K562 (cell line): ENCODE measurements around the gene IGF1R. TPM values are rescaled to one million over a fixed set of nuclear protein-coding genes. Genes with fewer than 3 reads are reported as not detected.

ENCODE experiments used
- EP400 ChIP-seq: fragments of 450-650 bp; IDR thresholded peaks from 2 replicates; pipeline ENCODE4 v1.6.1; 2017; ENCODE audit warnings: antibody characterized with exemption, mild to moderate bottlenecking, moderate library complexity
- EZH2 ChIP-seq: IDR thresholded peaks from 2 replicates; pipeline ENCODE4 v1.6.1; 2012; ENCODE audit warnings: low read depth, mild to moderate bottlenecking, inconsistent platforms, low read length, borderline replicate concordance
- FOXP1 ChIP-seq: sonication (generic); formaldehyde crosslinking; IDR thresholded peaks from 2 replicates; pipeline ENCODE4 v1.8.0; 2022; ENCODE audit warnings: mild to moderate bottlenecking, missing genetic modification reagents
- HNRNPUL1 ChIP-seq: fragments of 200-400 bp; formaldehyde crosslinking; IDR thresholded peaks from 2 replicates; pipeline ENCODE4 v1.6.1; 2017; ENCODE audit warnings: low read length
- NEUROD1 ChIP-seq: fragments of 150-350 bp; IDR thresholded peaks from 2 replicates; pipeline ENCODE4 v1.6.1; 2014; ENCODE audit warnings: borderline replicate concordance, low read length, low read depth; ENCODE audit not compliant: partially characterized antibody
- NFE2 ChIP-seq: IDR thresholded peaks from 2 replicates; pipeline ENCODE4 v1.6.1; 2014; ENCODE audit warnings: antibody characterized with exemption, low read depth
- NR2C2 ChIP-seq, 2 experiments: fragments of 200-800 bp in 1 of 2; sonication (Bioruptor generic) in 1 of 2; sonication (generic) in 1 of 2; formaldehyde crosslinking in 1 of 2; IDR thresholded peaks; 2 replicates each; pipeline versions ENCODE4 v1.6.1 to v1.8.0; 2016 to 2022; ENCODE audit warnings: mild to moderate bottlenecking in 1 of 2, missing compliant biosample characterization in 1 of 2, missing genetic modification characterization in 1 of 2, missing genetic modification reagents in 1 of 2
- POLR2B ChIP-seq: fragments of 450-650 bp; IDR thresholded peaks from 2 replicates; pipeline ENCODE4 v1.6.1; 2018; ENCODE audit warnings: low read depth; ENCODE audit not compliant: partially characterized antibody
- POU5F1 ChIP-seq: fragments of 150-350 bp; IDR thresholded peaks from 2 replicates; pipeline ENCODE4 v1.6.1; 2014; ENCODE audit warnings: borderline replicate concordance, low read length, low read depth, mild to moderate bottlenecking; ENCODE audit not compliant: partially characterized antibody
- SAFB ChIP-seq: fragments of 200-400 bp; formaldehyde crosslinking; IDR thresholded peaks from 2 replicates; pipeline ENCODE4 v1.6.1; 2017; ENCODE audit warnings: low read depth, low read length, borderline replicate concordance
- SMARCB1 ChIP-seq: IDR thresholded peaks from 2 replicates; pipeline ENCODE4 v1.6.1; 2011; ENCODE audit warnings: improper control_type of control experiment, low read depth; ENCODE audit not compliant: insufficient read length
- STAT5A ChIP-seq: IDR thresholded peaks from 2 replicates; pipeline ENCODE4 v1.6.1; 2012; ENCODE audit warnings: low read length, inconsistent platforms, borderline replicate concordance
- TCF7L2 ChIP-seq: fragments of 150-350 bp; IDR thresholded peaks from 2 replicates; pipeline ENCODE4 v1.6.1; 2016; ENCODE audit warnings: low read depth, mild to moderate bottlenecking, low read length, moderate library complexity
- TEAD1 ChIP-seq, 2 experiments: fragments of 450-650 bp in 1 of 2; sonication (generic) in 1 of 2; formaldehyde crosslinking; IDR thresholded peaks; 2 replicates each; pipeline versions ENCODE4 v1.4.0 to v1.8.0; 2020 to 2022; ENCODE audit warnings: mild to moderate bottlenecking in 2 of 2, missing genetic modification reagents in 1 of 2
- TFAM ChIP-seq: fragments of 250-450 bp; sonication (Bioruptor Pico); conservative IDR thresholded peaks from 2 replicates; pipeline ENCODE4 v1.5.0; 2021; ENCODE audit warnings: mild to moderate bottlenecking, moderate library complexity
- ZNF347 ChIP-seq: fragments of 450-650 bp; formaldehyde crosslinking; IDR thresholded peaks from 2 replicates; pipeline ENCODE4 v1.4.0; 2020; ENCODE audit warnings: low read depth, mild to moderate bottlenecking, moderate library complexity
- polyA plus RNA-seq, 8 experiments: library from polyadenylated mRNA; depleted of rRNA in 4 of 8; stranded (reverse) in 5 of 8; unstranded in 3 of 8; fragments of >200 nt; fragmentation: Nextera tagmentation in 2 of 8; fragmentation: Illumina TruSeq in 1 of 8; extraction: Ambion mirVana in 2 of 8; extraction: Trizol in 1 of 8; gene quantifications; 2 replicates each; pipeline versions ENCODE4 v1.2.1 to v1.2.3, GENCODE V29; 2011 to 2014; ENCODE audit warnings: inconsistent platforms in 1 of 8, missing spikeins in 1 of 8
- total RNA-seq, 7 experiments: library from RNA; depleted of rRNA in 6 of 7; stranded (reverse); fragments of >200 nt in 6 of 7; fragmentation: Illumina TruSeq in 2 of 7; extraction: Trizol in 2 of 7; gene quantifications; 2 replicates each; pipeline versions ENCODE4 v1.2.1 to v1.2.3, GENCODE V29; 2011 to 2021; ENCODE audit warnings: low replicate concordance in 1 of 7
- TF ChIP-seq, protein P1 (sequence below): fragments of 450-650 bp; formaldehyde crosslinking; conservative IDR thresholded peaks from 2 replicates; pipeline ENCODE4 v1.4.0; 2022; ENCODE audit warnings: mild to moderate bottlenecking, missing genetic modification characterization
- TF ChIP-seq, protein P2 (sequence below), 2 experiments: IDR thresholded peaks; 2 replicates each; pipeline ENCODE4 v1.6.1; 2011; ENCODE audit warnings: borderline replicate concordance in 1 of 2, control low read depth in 1 of 2, low read depth in 1 of 2, low read length in 1 of 2, mild to moderate bottlenecking in 1 of 2, mixed read lengths in 1 of 2, moderate library complexity in 1 of 2; ENCODE audit not compliant: insufficient read depth in 1 of 2, insufficient read length in 1 of 2, poor library complexity in 1 of 2, severe bottlenecking in 1 of 2; ENCODE audit errors: extremely low read depth in 1 of 2
- TF ChIP-seq, protein P3 (sequence below), 2 experiments: fragments of 450-650 bp in 1 of 2; sonication (generic) in 1 of 2; formaldehyde crosslinking in 1 of 2; IDR thresholded peaks in 1 of 2; conservative IDR thresholded peaks in 1 of 2; 2 replicates each; pipeline versions ENCODE4 v1.6.1 to v1.8.1; 2016 to 2023; ENCODE audit warnings: mild to moderate bottlenecking in 2 of 2, moderate library complexity in 2 of 2, inconsistent platforms in 1 of 2, missing genetic modification reagents in 1 of 2
- TF ChIP-seq, protein P4 (sequence below): fragments of 250-450 bp; sonication (Bioruptor Pico); IDR thresholded peaks from 2 replicates; pipeline ENCODE4 v1.4.0; 2020

Gene IGF1R
- total and polyA plus RNA-seq, 9 of the 15 experiments (the other 6 are each of a cell fraction or from before 2014, with no cell fraction given): 0.35 to 8.0 (median 1.6) TPM

DNA sequence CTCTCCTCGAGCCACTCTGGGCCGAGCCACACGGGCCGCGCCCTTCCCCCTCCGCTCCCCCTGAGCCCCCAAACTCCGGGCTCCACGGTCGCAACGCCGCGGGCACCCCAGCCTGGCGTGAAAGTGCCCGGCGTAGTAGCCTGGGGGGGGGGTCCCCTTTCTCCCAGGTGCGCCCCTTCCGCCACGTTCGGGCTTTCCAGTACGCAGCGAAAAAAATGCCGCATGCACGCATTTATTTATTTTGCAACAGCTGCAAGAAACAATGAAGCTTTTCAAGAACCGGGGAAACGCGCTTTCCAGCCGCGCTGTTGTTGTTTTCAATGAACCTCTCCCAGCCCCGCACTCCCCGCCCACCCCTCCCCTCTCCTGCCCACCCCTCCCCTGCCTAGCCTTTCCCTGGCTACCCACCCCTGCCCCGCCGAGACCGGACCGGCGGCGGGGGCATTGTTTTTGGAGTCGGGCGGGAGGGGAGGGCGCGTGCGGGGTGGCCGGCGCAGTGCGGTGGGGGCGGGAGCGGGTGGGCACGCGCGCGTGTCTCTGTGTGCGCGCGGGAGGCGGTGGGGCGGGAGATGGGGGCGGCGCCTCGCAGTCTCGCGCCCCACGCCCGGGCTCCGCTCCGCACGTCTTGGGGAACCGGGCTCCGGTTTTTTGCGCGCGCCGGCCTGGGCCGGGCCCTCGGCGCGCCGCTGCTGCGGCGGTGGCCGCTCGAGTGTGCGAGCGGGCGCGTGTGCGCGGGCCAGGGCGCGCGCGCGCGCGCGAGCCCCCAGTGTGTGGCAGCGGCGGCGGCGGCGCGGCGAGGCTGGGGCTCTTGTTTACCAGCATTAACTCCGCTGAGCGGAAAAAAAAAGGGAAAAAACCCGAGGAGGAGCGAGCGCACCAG is at the start of gene IGF1R (continued):
- TF ChIP-seq, protein P1, sequence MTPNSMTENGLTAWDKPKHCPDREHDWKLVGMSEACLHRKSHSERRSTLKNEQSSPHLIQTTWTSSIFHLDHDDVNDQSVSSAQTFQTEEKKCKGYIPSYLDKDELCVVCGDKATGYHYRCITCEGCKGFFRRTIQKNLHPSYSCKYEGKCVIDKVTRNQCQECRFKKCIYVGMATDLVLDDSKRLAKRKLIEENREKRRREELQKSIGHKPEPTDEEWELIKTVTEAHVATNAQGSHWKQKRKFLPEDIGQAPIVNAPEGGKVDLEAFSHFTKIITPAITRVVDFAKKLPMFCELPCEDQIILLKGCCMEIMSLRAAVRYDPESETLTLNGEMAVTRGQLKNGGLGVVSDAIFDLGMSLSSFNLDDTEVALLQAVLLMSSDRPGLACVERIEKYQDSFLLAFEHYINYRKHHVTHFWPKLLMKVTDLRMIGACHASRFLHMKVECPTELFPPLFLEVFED (CRISPR knock-in tag): no peak
- TF ChIP-seq TCF7L2 (no peak), TFAM (CRISPR knock-in tag) (no peak), ZNF347 (CRISPR knock-in tag) (no peak), POLR2B (no peak), NFE2 (no peak), EP400 (no peak), FOXP1 (CRISPR knock-in tag) (no peak; the same call in 1 of the 2 replicates), POU5F1 (no peak), NEUROD1 (peak; percentile 91), TEAD1 (CRISPR knock-in tag; IDR thresholded peaks at IDR 0.05) (no peak), SMARCB1 (no peak), NR2C2 (CRISPR knock-in tag; IDR thresholded peaks at IDR 0.05) (no peak), NR2C2 (tag; IDR thresholded peaks at IDR 0.05) (peak; percentile 47), SAFB (peak; percentile 71), STAT5A (no peak), HNRNPUL1 (no peak), EZH2 (no peak)
- TF ChIP-seq, protein P2, sequence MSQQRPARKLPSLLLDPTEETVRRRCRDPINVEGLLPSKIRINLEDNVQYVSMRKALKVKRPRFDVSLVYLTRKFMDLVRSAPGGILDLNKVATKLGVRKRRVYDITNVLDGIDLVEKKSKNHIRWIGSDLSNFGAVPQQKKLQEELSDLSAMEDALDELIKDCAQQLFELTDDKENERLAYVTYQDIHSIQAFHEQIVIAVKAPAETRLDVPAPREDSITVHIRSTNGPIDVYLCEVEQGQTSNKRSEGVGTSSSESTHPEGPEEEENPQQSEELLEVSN (IDR thresholded peaks at IDR 0.05; ENCODE audit: borderline replicate concordance in 1 of 2, extremely low read depth in 1 of 2, insufficient read depth in 1 of 2, insufficient read length in 1 of 2, low read depth in 1 of 2, low read length in 1 of 2, poor library complexity in 1 of 2, severe bottlenecking in 1 of 2): peak; percentile 53 to 80
- TF ChIP-seq, protein P3, sequence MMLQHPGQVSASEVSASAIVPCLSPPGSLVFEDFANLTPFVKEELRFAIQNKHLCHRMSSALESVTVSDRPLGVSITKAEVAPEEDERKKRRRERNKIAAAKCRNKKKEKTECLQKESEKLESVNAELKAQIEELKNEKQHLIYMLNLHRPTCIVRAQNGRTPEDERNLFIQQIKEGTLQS (IDR thresholded peaks at IDR 0.05): no peak
- TF ChIP-seq, protein P3 (CRISPR knock-in tag; conservative IDR thresholded peaks at IDR 0.05): no peak
- TF ChIP-seq, protein P4, sequence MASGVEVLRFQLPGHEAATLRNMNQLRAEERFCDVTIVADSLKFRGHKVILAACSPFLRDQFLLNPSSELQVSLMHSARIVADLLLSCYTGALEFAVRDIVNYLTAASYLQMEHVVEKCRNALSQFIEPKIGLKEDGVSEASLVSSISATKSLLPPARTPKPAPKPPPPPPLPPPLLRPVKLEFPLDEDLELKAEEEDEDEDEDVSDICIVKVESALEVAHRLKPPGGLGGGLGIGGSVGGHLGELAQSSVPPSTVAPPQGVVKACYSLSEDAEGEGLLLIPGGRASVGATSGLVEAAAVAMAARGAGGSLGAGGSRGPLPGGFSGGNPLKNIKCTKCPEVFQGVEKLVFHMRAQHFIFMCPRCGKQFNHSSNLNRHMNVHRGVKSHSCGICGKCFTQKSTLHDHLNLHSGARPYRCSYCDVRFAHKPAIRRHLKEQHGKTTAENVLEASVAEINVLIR (CRISPR knock-in tag): no peak
